ELF-1 (cell line): ENCODE data around the gene MEMO1.
"Not testable (repeated sequence)": the region's sequence is repeated elsewhere in the genome, so short reads cannot be mapped to it uniquely, and the experiment has no call there.

Source experiments
- DNase-seq: peaks from one replicate; pipeline ENCODE4 v3.0.0-alpha.2; 2016; ENCODE audit warnings: low read depth, low spot score

Gene MEMO1

GRCh38 chr2:31957354-31958139, 53.3 kb downstream of the MEMO1 start:
- DNase-seq: no peak

- not testable (repeated sequence) for DNase-seq
Measured at GRCh38 chr2:31956934-31957333, 53.9 kb downstream of the MEMO1 start.

GRCh38 chr2:31956312-31956711, 54.5 kb downstream of the MEMO1 start:
- DNase-seq: no peak

GRCh38 chr2:31953095-31953494, 57.7 kb downstream of the MEMO1 start:
- DNase-seq: not testable (repeated sequence)

- DNase-seq: no peak
Measured at GRCh38 chr2:31950946-31951562, 59.8 kb downstream of the MEMO1 start.

- DNase-seq: no peak
Measured at GRCh38 chr2:31947871-31948270, 62.9 kb downstream of the MEMO1 start.

GRCh38 chr2:31946838-31947237, 64.0 kb downstream of the MEMO1 start:
- no peak for DNase-seq

GRCh38 chr2:31945572-31945935, 65.3 kb downstream of the MEMO1 start:
- no peak for DNase-seq

GRCh38 chr2:31944828-31945571, 65.8 kb downstream of the MEMO1 start:
- DNase-seq: no peak

- DNase-seq: no peak
Measured at GRCh38 chr2:31943636-31944225, 67.1 kb downstream of the MEMO1 start.

- DNase-seq: no peak
Measured at GRCh38 chr2:31940920-31941319, 69.9 kb downstream of the MEMO1 start.

GRCh38 chr2:31937741-31938140, 73.1 kb downstream of the MEMO1 start:
- no peak for DNase-seq

- no peak for DNase-seq
Measured at GRCh38 chr2:31935370-31935769, 75.4 kb downstream of the MEMO1 start.

- DNase-seq: no peak
Measured at GRCh38 chr2:31933066-31933465, 77.7 kb downstream of the MEMO1 start.

- no peak for DNase-seq
Measured at GRCh38 chr2:31932589-31932988, 78.2 kb downstream of the MEMO1 start.

GRCh38 chr2:31931916-31932315, 78.9 kb downstream of the MEMO1 start:
- DNase-seq: no peak

GRCh38 chr2:31925517-31925916, 85.3 kb downstream of the MEMO1 start:
- no peak for DNase-seq

GRCh38 chr2:31923662-31924061, 87.1 kb downstream of the MEMO1 start:
- DNase-seq: no peak

- no peak for DNase-seq
Measured at GRCh38 chr2:31922542-31923408, 88.0 kb downstream of the MEMO1 start.

- DNase-seq: no peak
Measured at GRCh38 chr2:31920962-31921361, 89.8 kb downstream of the MEMO1 start.

GRCh38 chr2:31919499-31919898, 91.3 kb downstream of the MEMO1 start:
- no peak for DNase-seq
